GM12872 (cell line): ENCODE results near the gene CNTN4.

Experiments used
- TF ChIP-seq, protein P1 (sequence below): IDR thresholded peaks from 3 replicates; pipeline ENCODE4 v1.5.1; 2011; ENCODE audit warnings: low read depth, mild to moderate bottlenecking, low read length, moderate library complexity; ENCODE audit not compliant: insufficient read depth

Gene CNTN4

GRCh38 chr3:2198776-2199279, 100.2 kb downstream of the CNTN4 start:
- TF ChIP-seq, protein P1, sequence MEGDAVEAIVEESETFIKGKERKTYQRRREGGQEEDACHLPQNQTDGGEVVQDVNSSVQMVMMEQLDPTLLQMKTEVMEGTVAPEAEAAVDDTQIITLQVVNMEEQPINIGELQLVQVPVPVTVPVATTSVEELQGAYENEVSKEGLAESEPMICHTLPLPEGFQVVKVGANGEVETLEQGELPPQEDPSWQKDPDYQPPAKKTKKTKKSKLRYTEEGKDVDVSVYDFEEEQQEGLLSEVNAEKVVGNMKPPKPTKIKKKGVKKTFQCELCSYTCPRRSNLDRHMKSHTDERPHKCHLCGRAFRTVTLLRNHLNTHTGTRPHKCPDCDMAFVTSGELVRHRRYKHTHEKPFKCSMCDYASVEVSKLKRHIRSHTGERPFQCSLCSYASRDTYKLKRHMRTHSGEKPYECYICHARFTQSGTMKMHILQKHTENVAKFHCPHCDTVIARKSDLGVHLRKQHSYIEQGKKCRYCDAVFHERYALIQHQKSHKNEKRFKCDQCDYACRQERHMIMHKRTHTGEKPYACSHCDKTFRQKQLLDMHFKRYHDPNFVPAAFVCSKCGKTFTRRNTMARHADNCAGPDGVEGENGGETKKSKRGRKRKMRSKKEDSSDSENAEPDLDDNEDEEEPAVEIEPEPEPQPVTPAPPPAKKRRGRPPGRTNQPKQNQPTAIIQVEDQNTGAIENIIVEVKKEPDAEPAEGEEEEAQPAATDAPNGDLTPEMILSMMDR: no peak

DNA sequence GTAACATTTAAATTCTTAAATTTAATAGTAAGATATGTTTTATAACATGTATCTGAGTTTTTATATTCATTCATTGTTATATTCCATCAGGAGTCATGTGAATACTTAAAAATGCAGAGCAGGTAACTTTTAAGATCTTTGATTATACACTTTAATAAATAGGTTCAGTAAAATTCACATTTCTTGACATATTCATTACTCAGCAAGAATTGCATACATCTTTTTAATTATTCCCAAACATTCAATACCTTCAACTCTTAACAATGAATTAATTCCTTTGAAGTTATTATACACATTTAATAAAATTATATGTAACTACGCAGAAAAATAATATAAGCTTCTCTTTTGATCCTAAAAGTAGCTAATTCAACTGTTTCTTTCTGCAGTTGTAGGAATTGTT, 105.4 kb downstream of the CNTN4 start:
- TF ChIP-seq, protein P1: no peak

DNA sequence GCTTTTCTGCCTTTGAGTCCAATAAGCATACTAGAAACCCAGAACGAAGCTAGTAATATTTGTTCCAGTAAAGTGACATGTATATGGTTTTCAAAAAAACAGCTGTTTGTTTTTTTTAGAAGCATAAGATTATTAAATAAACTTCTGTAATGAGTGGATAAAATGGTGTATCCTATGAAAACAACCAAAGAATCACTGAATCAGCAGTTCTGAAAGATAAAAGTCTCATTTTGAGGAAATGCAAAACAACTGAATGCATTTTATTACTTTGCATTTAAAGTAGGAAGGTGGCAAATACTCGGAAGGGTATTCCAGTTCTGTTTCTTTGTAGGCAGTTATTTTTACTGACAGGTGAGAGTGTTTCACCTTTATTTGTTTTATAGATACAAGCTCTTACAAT, 107.0 kb downstream of the CNTN4 start:
- TF ChIP-seq, protein P1: no peak

GRCh38 chr3:2206536-2206935, 107.9 kb downstream of the CNTN4 start:
- TF ChIP-seq, protein P1: no peak

DNA sequence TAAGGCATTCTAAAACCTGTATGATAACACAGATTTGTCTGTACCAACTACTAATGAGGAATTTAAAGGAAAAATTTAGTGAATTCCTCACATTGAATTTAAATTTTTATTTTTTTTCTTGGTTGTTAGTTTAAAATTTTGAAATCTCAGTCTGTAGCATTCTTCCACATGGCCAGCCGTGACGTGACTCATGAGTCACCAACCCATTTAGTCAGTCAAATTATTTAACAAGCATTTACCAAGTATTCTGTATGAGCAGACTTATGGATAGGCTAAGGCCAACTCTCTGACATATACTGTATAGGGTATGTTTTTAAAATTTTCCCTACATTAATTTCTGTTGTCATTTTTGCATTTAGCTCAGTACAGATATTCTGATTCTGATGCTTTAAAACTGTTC, 112.9 kb downstream of the CNTN4 start:
- TF ChIP-seq, protein P1: no peak

DNA sequence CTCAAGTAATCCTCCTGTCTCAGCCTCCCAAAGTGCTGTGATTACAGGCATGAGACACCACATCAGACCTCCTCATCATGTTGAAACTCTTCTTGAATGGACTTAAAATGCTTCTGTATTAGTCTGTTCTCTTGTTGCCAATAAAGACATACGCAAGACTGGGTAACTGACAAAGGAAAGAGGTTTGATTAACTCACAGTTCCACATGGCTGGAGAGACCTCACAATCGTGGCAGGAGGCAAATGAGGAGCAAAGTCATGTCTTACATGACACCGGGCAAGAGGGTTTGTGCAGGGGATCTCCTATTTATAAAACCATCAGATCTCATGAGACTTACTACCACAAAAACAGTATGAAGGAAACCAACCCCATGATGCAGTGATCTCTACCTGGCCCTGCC, 113.5 kb downstream of the CNTN4 start:
- TF ChIP-seq, protein P1: no peak

GRCh38 chr3:2218375-2218774, 119.7 kb downstream of the CNTN4 start:
- TF ChIP-seq, protein P1: no peak
